ENCODE results near the gene ZCCHC7. TPM values are rescaled to one million over a fixed set of nuclear protein-coding genes. Genes with fewer than 3 reads are reported as not detected.
"Not testable (repeated sequence)": the region's sequence is repeated elsewhere in the genome, so short reads cannot be mapped to it uniquely, and the experiment has no call there.

Gene ZCCHC7
- total and polyA plus RNA-seq, 4 experiments from 2014 or later: 30.1 to 43.9 (median 38.8) TPM

DNA sequence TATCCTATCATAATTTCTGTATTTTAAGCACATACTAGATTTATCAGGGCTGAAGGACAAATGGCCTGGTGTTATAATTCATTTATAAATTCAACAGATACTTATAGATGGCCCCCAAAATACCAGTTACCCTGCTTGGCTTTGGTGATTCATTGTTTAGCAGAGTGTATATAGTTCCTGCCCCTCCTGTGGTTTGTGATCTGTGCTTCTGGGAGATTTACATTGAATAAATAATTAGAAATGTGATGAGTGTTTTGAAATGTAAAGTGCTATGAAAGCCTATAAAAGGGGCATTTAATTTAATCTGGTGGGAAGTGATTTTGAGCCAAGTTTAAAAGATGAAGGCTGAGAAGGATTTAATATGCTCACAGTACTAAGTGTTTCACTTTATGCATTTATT lies 36.7 kb upstream of the ZCCHC7 start:
- Mint-ChIP-seq H3K4me1 (peaks cover 36 to 78% (median 60%) of the 10 kb centered on the region in 4 donors), H3K9me3 (no peaks in the 10 kb centered on the region), H3K4me3 (peak overlapping the region in 1 of 8 donors; percentile 8), H3K27ac (no peak overlapping the region), H3K36me3 (peaks cover 44 to 51% of the 10 kb centered on the region in 2 donors), H3K27me3 (no peaks in the 10 kb centered on the region)
- POLR2A ChIA-PET (ENCODE audit: partially characterized antibody): interaction anchor here (1.6 to 2.1 kb wide), 2 partner anchors 36 to 63 kb away, joined by 6 to 7 read pairs; partner anchors contain the start of gene ZCCHC7
- no peak for DNase-seq
- intact Hi-C loops (cut with micrococcal nuclease): no loop called here
- H3K9me3 ChIP-seq (ENCODE audit: control insufficient read depth in 1 of 2, low read length in 2 of 2): no peaks in the 10 kb centered on the region
- H3K36me3 ChIP-seq (ENCODE audit: insufficient read depth, low read length): peaks cover 19% of the 10 kb centered on the region
- no peaks in the 10 kb centered on the region for H3K27me3 ChIP-seq (ENCODE audit: insufficient read depth, low read length)
- H3K4me1 ChIP-seq (ENCODE audit: insufficient read depth, low read length): peaks cover 48% of the 10 kb centered on the region
- CTCF ChIA-PET (ENCODE audit: partially characterized antibody): no interaction called here
- H3K4me3 ChIP-seq (ENCODE audit: low read length in 2 of 2): no peak overlapping the region
- no peak overlapping the region for H3K27ac ChIP-seq (ENCODE audit: low read depth, low read length)

DNA sequence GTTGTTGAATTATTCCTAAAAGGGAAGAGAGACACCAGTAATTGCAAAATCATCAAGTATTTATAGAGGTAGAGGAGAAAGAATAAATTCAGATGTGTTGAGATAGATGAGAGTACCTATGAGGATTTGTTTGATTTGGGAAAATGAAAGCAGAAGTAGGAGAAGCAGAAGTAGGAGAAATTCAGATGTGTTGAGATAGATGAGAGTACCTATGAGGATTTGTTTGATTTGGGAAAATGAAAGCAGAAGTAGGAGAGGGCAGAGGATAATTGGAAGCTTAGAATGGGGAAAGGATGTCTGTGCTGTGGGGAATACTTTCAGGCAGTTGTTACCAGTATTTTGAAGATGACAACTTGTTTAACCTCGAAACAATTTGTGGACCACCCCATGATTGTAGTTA lies 35.1 kb upstream of the ZCCHC7 start:
- Histone ChIP-seq H3K4me3 (ENCODE audit: low read length in 2 of 2) (no peak overlapping the region), H3K27me3 (ENCODE audit: insufficient read depth, low read length) (no peaks in the 10 kb centered on the region), H3K4me1 (ENCODE audit: insufficient read depth, low read length) (peaks cover 40% of the 10 kb centered on the region), H3K9me3 (ENCODE audit: control insufficient read depth in 1 of 2, low read length in 2 of 2) (no peaks in the 10 kb centered on the region), H3K36me3 (ENCODE audit: insufficient read depth, low read length) (peaks cover 19% of the 10 kb centered on the region), H3K27ac (ENCODE audit: low read depth, low read length) (no peak overlapping the region)
- no peaks in the 10 kb centered on the region for H3K9me3 Mint-ChIP-seq
- peak overlapping the region in 4 of 7 donors; percentile 8 to 36 (median 21) for H3K27ac Mint-ChIP-seq
- H3K27me3 Mint-ChIP-seq: no peaks in the 10 kb centered on the region
- intact Hi-C loops (cut with micrococcal nuclease): no loop called here
- peaks cover 38 to 64% (median 53%) of the 10 kb centered on the region in 4 donors for H3K4me1 Mint-ChIP-seq
- CTCF ChIA-PET (ENCODE audit: partially characterized antibody): no interaction called here
- H3K4me3 Mint-ChIP-seq: peak overlapping the region in 2 of 8 donors; percentile 0 to 48
- peaks cover 51 to 53% of the 10 kb centered on the region in 2 donors for H3K36me3 Mint-ChIP-seq
- POLR2A ChIA-PET (ENCODE audit: partially characterized antibody): interaction anchor here (0.9 kb wide), 1 partner anchor 35 kb away, joined by 4 read pairs; the partner anchor contains the start of gene ZCCHC7
- no peak for DNase-seq

DNA sequence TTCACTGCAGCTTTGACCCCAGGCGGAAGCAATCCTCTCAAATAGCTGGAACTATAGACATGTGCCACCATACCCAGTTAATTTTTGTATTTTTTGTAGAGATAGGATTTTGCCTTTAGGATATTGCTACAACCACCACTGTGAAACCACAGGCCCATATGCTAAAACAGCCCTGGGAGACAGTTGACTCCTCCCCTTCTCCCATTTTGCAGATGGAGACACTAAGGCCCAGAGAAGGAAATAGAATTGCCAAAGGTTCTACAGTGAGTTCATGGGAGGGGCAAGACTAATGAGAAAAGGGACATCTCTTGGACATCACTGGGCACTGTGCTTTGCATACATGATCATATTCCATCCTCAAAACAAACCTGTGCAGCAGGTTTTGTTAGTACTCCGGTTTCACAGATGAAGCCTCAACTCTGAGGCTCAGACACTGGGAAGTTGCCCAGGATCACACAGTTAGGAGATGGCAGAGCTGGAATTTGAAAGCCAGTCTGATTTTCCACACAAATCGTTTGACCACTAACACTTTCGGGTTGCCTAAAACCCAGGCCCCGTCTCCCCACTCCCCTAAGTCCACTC lies 27.6 kb upstream of the ZCCHC7 start:
- H3K4me3 Mint-ChIP-seq: peak overlapping the region in 1 of 8 donors; percentile 55
- H3K9me3 Mint-ChIP-seq; H3K4me1 ChIP-seq (ENCODE audit: insufficient read depth, low read length); H3K36me3 ChIP-seq (ENCODE audit: insufficient read depth, low read length); H3K9me3 ChIP-seq (ENCODE audit: control insufficient read depth in 1 of 2, low read length in 2 of 2); CTCF ChIA-PET (ENCODE audit: partially characterized antibody); H3K4me3 ChIP-seq (ENCODE audit: low read length in 2 of 2); intact Hi-C loops (cut with micrococcal nuclease); H3K27ac ChIP-seq (ENCODE audit: low read depth, low read length); DNase-seq; H3K4me1 Mint-ChIP-seq; H3K27me3 ChIP-seq (ENCODE audit: insufficient read depth, low read length); H3K27me3 Mint-ChIP-seq; POLR2A ChIA-PET (ENCODE audit: partially characterized antibody): not testable (repeated sequence)
- H3K36me3 Mint-ChIP-seq: peaks cover 15 to 25% of the 10 kb centered on the region in 2 donors
- peak overlapping the region in 1 of 7 donors; percentile 83 for H3K27ac Mint-ChIP-seq

DNA sequence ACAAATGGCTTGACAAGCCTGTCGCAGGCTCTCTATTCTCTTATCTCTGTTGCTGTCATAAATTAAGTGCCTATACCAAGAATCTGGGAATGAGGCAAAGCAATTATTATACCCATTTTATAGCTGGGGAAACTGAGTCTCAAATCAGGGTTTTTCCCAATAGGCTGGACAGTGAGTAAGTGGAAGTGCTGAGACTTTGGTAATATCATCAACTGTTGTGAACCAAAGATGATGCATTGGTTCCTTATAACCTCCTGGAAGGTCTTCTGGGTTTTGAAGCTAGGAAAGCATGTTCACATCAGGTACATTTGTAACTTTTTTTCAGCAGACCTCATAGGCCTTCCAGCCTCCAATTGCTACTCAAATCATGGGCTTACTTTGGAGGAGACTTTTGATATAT lies 25.6 kb upstream of the ZCCHC7 start:
- DNase-seq: no peak
- Histone ChIP-seq H3K36me3 (ENCODE audit: insufficient read depth, low read length) (no peaks in the 10 kb centered on the region), H3K4me3 (ENCODE audit: low read length in 2 of 2) (no peak overlapping the region), H3K27ac (ENCODE audit: low read depth, low read length) (no peak overlapping the region), H3K9me3 (ENCODE audit: control insufficient read depth in 1 of 2, low read length in 2 of 2) (no peaks in the 10 kb centered on the region), H3K27me3 (ENCODE audit: insufficient read depth, low read length) (no peaks in the 10 kb centered on the region), H3K4me1 (ENCODE audit: insufficient read depth, low read length) (no peaks in the 10 kb centered on the region)
- Mint-ChIP-seq H3K4me1 (peaks cover 0 to 2% (median 0%) of the 10 kb centered on the region in 4 donors), H3K27me3 (peaks cover 0 to 1% of the 10 kb centered on the region in 2 donors), H3K36me3 (peaks cover 3 to 13% of the 10 kb centered on the region in 2 donors), H3K9me3 (no peaks in the 10 kb centered on the region), H3K27ac (no peak overlapping the region), H3K4me3 (no peak overlapping the region)
- POLR2A ChIA-PET (ENCODE audit: partially characterized antibody): no interaction called here
- intact Hi-C loops (cut with micrococcal nuclease): no loop called here
- CTCF ChIA-PET (ENCODE audit: partially characterized antibody): no interaction called here

DNA sequence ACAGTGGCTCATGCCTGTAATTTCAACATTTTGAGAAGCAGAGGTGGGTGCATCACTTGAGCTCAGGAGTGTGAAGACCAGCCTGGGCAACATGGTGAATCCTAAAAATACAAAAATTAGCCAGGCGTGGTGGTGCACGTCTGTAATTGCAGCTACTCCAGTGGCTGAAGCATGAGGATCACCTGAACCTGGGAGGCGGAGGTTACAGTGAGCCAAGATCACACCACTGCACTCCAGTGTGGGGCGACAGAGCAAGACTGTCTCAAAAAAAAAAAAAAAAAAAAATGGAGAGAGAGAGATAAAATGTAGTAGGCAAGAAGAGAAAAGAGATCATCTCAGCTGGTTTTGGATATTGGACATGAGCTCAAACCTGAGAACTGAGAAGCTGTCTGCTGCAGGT lies 23.7 kb upstream of the ZCCHC7 start:
- Histone ChIP-seq H3K27me3 (ENCODE audit: insufficient read depth, low read length) (no peaks in the 10 kb centered on the region), H3K4me1 (ENCODE audit: insufficient read depth, low read length) (no peaks in the 10 kb centered on the region), H3K9me3 (ENCODE audit: control insufficient read depth in 1 of 2, low read length in 2 of 2) (no peaks in the 10 kb centered on the region), H3K27ac (ENCODE audit: low read depth, low read length) (no peak overlapping the region), H3K4me3 (ENCODE audit: low read length in 2 of 2) (no peak overlapping the region), H3K36me3 (ENCODE audit: insufficient read depth, low read length) (no peaks in the 10 kb centered on the region)
- Mint-ChIP-seq H3K9me3 (no peaks in the 10 kb centered on the region), H3K27ac (no peak overlapping the region), H3K4me1 (no peaks in the 10 kb centered on the region), H3K27me3 (peaks cover 2 to 6% of the 10 kb centered on the region in 2 donors), H3K36me3 (peaks cover 0 to 9% of the 10 kb centered on the region in 2 donors), H3K4me3 (no peak overlapping the region)
- no peak for DNase-seq
- ChIA-PET CTCF (ENCODE audit: partially characterized antibody) (no interaction called here), POLR2A (ENCODE audit: partially characterized antibody) (no interaction called here)
- intact Hi-C loops (cut with micrococcal nuclease): no loop called here

DNA sequence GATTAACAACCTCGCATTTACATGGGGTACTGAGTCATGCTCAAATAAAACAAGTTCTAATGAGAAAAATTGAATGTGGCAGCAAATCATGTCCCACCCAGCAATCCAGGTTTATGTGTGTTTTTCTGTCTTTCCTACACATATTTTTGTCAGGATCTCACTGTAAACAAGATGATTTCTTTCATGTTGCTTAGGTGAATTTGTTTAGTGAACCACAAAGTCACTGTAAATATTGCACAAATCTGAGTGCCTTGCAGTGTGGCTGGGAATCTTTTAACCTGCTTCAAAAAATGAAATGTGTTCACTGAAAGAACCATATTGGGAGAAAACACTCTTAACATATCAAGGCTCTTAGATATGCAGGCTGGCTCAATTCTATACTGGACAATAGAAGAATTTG lies 23.1 kb upstream of the ZCCHC7 start:
- Mint-ChIP-seq H3K4me3 (no peak overlapping the region), H3K27ac (no peak overlapping the region), H3K36me3 (peaks cover 0 to 2% of the 10 kb centered on the region in 2 donors), H3K27me3 (peaks cover 2 to 6% of the 10 kb centered on the region in 2 donors), H3K9me3 (no peaks in the 10 kb centered on the region), H3K4me1 (no peaks in the 10 kb centered on the region)
- Histone ChIP-seq H3K27ac (ENCODE audit: low read depth, low read length) (no peak overlapping the region), H3K27me3 (ENCODE audit: insufficient read depth, low read length) (no peaks in the 10 kb centered on the region), H3K9me3 (ENCODE audit: control insufficient read depth in 1 of 2, low read length in 2 of 2) (no peaks in the 10 kb centered on the region), H3K36me3 (ENCODE audit: insufficient read depth, low read length) (no peaks in the 10 kb centered on the region), H3K4me1 (ENCODE audit: insufficient read depth, low read length) (no peaks in the 10 kb centered on the region), H3K4me3 (ENCODE audit: low read length in 2 of 2) (no peak overlapping the region)
- ChIA-PET POLR2A (ENCODE audit: partially characterized antibody) (no interaction called here), CTCF (ENCODE audit: partially characterized antibody) (no interaction called here)
- DNase-seq: no peak
- intact Hi-C loops (cut with micrococcal nuclease): no loop called here

DNA sequence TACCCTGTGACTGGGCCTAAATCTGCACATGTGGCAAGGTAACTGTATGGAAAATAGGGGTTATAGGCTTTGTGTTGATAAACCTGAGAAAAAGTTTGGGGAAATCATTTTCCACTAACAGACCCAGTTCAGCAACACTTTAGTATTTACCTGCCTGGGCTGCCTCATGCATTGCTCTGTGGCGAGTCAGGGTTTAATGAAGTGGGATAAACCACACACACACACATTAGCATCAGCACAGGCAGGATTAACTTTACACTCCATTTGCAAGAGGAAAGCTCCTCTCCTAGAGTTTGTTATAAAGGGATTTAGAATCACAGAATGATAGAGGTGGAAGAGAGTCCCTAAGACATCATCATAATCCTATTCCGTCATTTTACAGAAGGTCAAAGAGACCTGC lies 20.0 kb upstream of the ZCCHC7 start:
- Mint-ChIP-seq H3K27ac (no peak overlapping the region), H3K36me3 (no peaks in the 10 kb centered on the region), H3K27me3 (peaks cover 7 to 8% of the 10 kb centered on the region in 2 donors), H3K4me1 (no peaks in the 10 kb centered on the region), H3K9me3 (no peaks in the 10 kb centered on the region), H3K4me3 (no peak overlapping the region)
- ChIA-PET POLR2A (ENCODE audit: partially characterized antibody) (no interaction called here), CTCF (ENCODE audit: partially characterized antibody) (no interaction called here)
- no peaks in the 10 kb centered on the region for H3K36me3 ChIP-seq (ENCODE audit: insufficient read depth, low read length)
- H3K27me3 ChIP-seq (ENCODE audit: insufficient read depth, low read length): no peaks in the 10 kb centered on the region
- H3K4me3 ChIP-seq (ENCODE audit: low read length in 2 of 2): no peak overlapping the region
- no peak overlapping the region for H3K27ac ChIP-seq (ENCODE audit: low read depth, low read length)
- no peaks in the 10 kb centered on the region for H3K4me1 ChIP-seq (ENCODE audit: insufficient read depth, low read length)
- DNase-seq: no peak
- intact Hi-C loops (cut with micrococcal nuclease): no loop called here
- H3K9me3 ChIP-seq (ENCODE audit: control insufficient read depth in 1 of 2, low read length in 2 of 2): no peaks in the 10 kb centered on the region

Measured in CD4-positive, alpha-beta memory T cell (primary cell).